ENCODE results near the gene ABCB11. TPM values are rescaled to one million over a fixed set of nuclear protein-coding genes. Genes with fewer than 3 reads are reported as not detected.

ABCB11 gene
- total and polyA plus RNA-seq, 9 donors = under 0.01 to 0.18 (median 0.03) TPM; not detected in 4

- H3K4me1 ChIP-seq (ENCODE audit: insufficient read depth) = no peaks in the 10 kb centered on the region
- no peaks in the 10 kb centered on the region for H3K9me3 ChIP-seq
- WGBS, 3 donors = 59 to 63% (median 62%) methylated on average over 6 of the region's 6 CpGs
- intact Hi-C loops (cut with DNase I) = no loop called here
- H3K27ac ChIP-seq = no peak overlapping the region
- H3K27me3 ChIP-seq = no peaks in the 10 kb centered on the region
- no peaks in the 10 kb centered on the region for H3K36me3 ChIP-seq
- no peak for DNase-seq
- no peak overlapping the region for H3K4me3 ChIP-seq
- TF ChIP-seq EP300 (IDR thresholded peaks at IDR 0.05) (no peak), POLR2A (IDR thresholded peaks at IDR 0.05) (no peak), CTCF (IDR thresholded peaks at IDR 0.05) (no peak)
Measured at GRCh38 chr2:168948621-168949212, 82.4 kb downstream of the ABCB11 start.

- 36 to 60% (median 46%) methylated on average over 4 of the region's 4 CpGs for WGBS, 3 donors
- Histone ChIP-seq H3K9me3 (no peaks in the 10 kb centered on the region), H3K4me1 (ENCODE audit: insufficient read depth) (no peaks in the 10 kb centered on the region), H3K27ac (no peak overlapping the region), H3K4me3 (no peak overlapping the region), H3K27me3 (no peaks in the 10 kb centered on the region), H3K36me3 (no peaks in the 10 kb centered on the region)
- intact Hi-C loops (cut with DNase I) = no loop called here
- DNase-seq = no peak
- TF ChIP-seq POLR2A (IDR thresholded peaks at IDR 0.05) (no peak), CTCF (IDR thresholded peaks at IDR 0.05) (no peak), EP300 (IDR thresholded peaks at IDR 0.05) (no peak)
Measured at GRCh38 chr2:168945508-168945907, 85.6 kb downstream of the ABCB11 start.

DNA sequence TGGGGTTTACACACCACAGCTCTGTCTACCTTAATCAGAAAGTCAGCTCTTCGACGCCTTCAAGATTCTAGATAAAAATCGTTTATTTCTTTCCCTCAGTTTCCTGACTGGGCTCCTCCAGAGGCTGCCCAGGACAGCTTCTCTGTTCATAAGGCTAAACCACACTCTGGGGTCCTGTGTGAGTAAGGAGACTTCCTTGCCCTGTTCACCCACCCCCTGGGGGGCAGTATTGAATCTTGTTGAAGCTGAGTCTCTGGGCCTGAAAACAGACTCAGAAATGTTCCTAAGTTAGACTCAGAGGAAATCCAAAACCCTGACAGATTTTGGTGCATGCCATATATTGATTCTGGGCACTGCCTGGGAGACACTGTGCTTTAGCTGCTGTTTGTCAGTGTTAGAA is 87.1 kb downstream of the ABCB11 start:
- no peak for DNase-seq
- WGBS, 3 donors = 86 to 90% (median 89%) methylated on average over 3 of the region's 3 CpGs

GRCh38 chr2:168941297-168941696 is 89.8 kb downstream of the ABCB11 start:
- DNase-seq = no peak
- H3K27ac ChIP-seq = no peak overlapping the region
- no peaks in the 10 kb centered on the region for H3K36me3 ChIP-seq
- no peak overlapping the region for H3K4me3 ChIP-seq
- no peak for TF ChIP-seq POLR2A (IDR thresholded peaks at IDR 0.05)
- TF ChIP-seq CTCF (IDR thresholded peaks at IDR 0.05) = no peak
- no peak for TF ChIP-seq EP300 (IDR thresholded peaks at IDR 0.05)
- H3K27me3 ChIP-seq = no peaks in the 10 kb centered on the region
- intact Hi-C loops (cut with DNase I) = no loop called here
- no peaks in the 10 kb centered on the region for H3K9me3 ChIP-seq
- no peaks in the 10 kb centered on the region for H3K4me1 ChIP-seq (ENCODE audit: insufficient read depth)

More for the DNA sequence above, 87.1 kb downstream of the ABCB11 start:
- no peak for TF ChIP-seq EP300 (IDR thresholded peaks at IDR 0.05)
- TF ChIP-seq POLR2A (IDR thresholded peaks at IDR 0.05) = no peak
- no peak for TF ChIP-seq CTCF (IDR thresholded peaks at IDR 0.05)
- no peak overlapping the region for H3K4me3 ChIP-seq
- no peaks in the 10 kb centered on the region for H3K9me3 ChIP-seq
- no peaks in the 10 kb centered on the region for H3K4me1 ChIP-seq (ENCODE audit: insufficient read depth)
- no peaks in the 10 kb centered on the region for H3K36me3 ChIP-seq
- no peaks in the 10 kb centered on the region for H3K27me3 ChIP-seq
- H3K27ac ChIP-seq = no peak overlapping the region
- intact Hi-C loops (cut with DNase I) = no loop called here
